HFF-Myc (cell line): ENCODE data around the gene XPO4.

ENCODE experiments used
- DNase-seq: peaks from one replicate; pipeline ENCODE4 v3.0.0-alpha.2; 2011; ENCODE audit warnings: low read depth; ENCODE audit errors: extremely low read depth
- H3K4me3 ChIP-seq: replicated peaks from 2 replicates; pipeline ENCODE4 v1.5.1; 2011; ENCODE audit warnings: low read depth, mild to moderate bottlenecking, control low read depth, low read length
- CTCF ChIP-seq: IDR thresholded peaks from 2 replicates; pipeline ENCODE4 v1.5.1; 2012; ENCODE audit warnings: mild to moderate bottlenecking, low read depth, low read length, control low read depth; ENCODE audit errors: missing control alignments

The XPO4 gene

GRCh38 chr13:20782116-20782708 is 120.3 kb downstream of the XPO4 start:
- no peak for TF ChIP-seq CTCF
- no peak for DNase-seq

GRCh38 chr13:20780317-20780716 is 122.2 kb downstream of the XPO4 start:
- DNase-seq = no peak
- TF ChIP-seq CTCF = no peak
- H3K4me3 ChIP-seq = no peak overlapping the region

More at GRCh38 chr13:20782116-20782708, 120.3 kb downstream of the XPO4 start:
- H3K4me3 ChIP-seq = no peak overlapping the region

- H3K4me3 ChIP-seq = no peak overlapping the region
- DNase-seq = no peak
- no peak for TF ChIP-seq CTCF
These were observed 123.1 kb downstream of the XPO4 start for GRCh38 chr13:20779405-20779804.

- DNase-seq = no peak
- TF ChIP-seq CTCF = no peak
- no peak overlapping the region for H3K4me3 ChIP-seq
These were observed 124.2 kb downstream of the XPO4 start for GRCh38 chr13:20778311-20778710.

GRCh38 chr13:20776751-20777150 is 125.8 kb downstream of the XPO4 start:
- H3K4me3 ChIP-seq = no peak overlapping the region
- no peak for TF ChIP-seq CTCF
- no peak for DNase-seq

GRCh38 chr13:20775961-20776360 is 126.6 kb downstream of the XPO4 start:
- H3K4me3 ChIP-seq = no peak overlapping the region
- no peak for TF ChIP-seq CTCF
- DNase-seq = no peak

- no peak for TF ChIP-seq CTCF
- no peak overlapping the region for H3K4me3 ChIP-seq
- DNase-seq = no peak
These were observed 127.8 kb downstream of the XPO4 start for GRCh38 chr13:20774746-20775145.
